A549 treated with CpdA at 1 μM for 4 hours (cell line): Measurements from ENCODE around the gene CAPN2. TPM values are rescaled to one million over a fixed set of nuclear protein-coding genes. Genes with fewer than 3 reads are reported as not detected.

Experiments used
- total RNA-seq: library from RNA; stranded (reverse); fragments of 200-300 nt; extraction: Qiagen RNA extraction; gene quantifications from 5 replicates; pipeline ENCODE4 v1.2.3, GENCODE V29; 2022; ENCODE audit warnings: low read depth

CAPN2 gene
- total RNA-seq: 397 to 487 TPM (median 411 TPM) in 5 replicates

GRCh38 chr1:223712194-223712849 lies at the start of gene CAPN2:
TSS of gene CAPN2 (plus strand) at chr1:223712539. CDS start at chr1:223712641, 102 bp downstream.

GRCh38 chr1:223665592-223666312 lies 46.6 kb upstream of the CAPN2 start, which contains the start of gene CAPN8:
TSS of gene CAPN8 (minus strand) at chr1:223665701. CDS start at chr1:223665646, 55 bp downstream.

Other genes with a start within 250 kb of the CAPN2 start
- gene CAPN8, start 46.8 kb upstream of the CAPN2 start, total RNA-seq: 0.39 to 0.69 TPM (median 0.54 TPM) in 5 replicates
- 19.8 to 26.6 TPM (median 21.0 TPM) in 5 replicates for gene TP53BP2, start 133.4 kb downstream of the CAPN2 start, total RNA-seq